ENCODE results near the gene MEGF6. TPM values are rescaled to one million over a fixed set of nuclear protein-coding genes. Genes with fewer than 3 reads are reported as not detected.

Gene MEGF6
- total and polyA plus RNA-seq, 9 of the 15 experiments (the other 6 are each of a cell fraction or from before 2014, with no cell fraction given) = 0.03 to 1.7 (median 0.24) TPM; not detected in 3

- ATAC-seq = peak; percentile 16; the same call in 2 of the 3 replicates
- Histone ChIP-seq H3K27ac (ENCODE audit: extremely low read depth, low read depth, low read length) (no peak overlapping the region), H3K27me3 (ENCODE audit: control insufficient read depth in 2 of 2, insufficient read depth in 2 of 2, low read length in 2 of 2) (peaks cover 9 to 21% of the 10 kb centered on the region in 2 experiments; a peak in 4 of 5 replicates), H4K20me1 (replicated peaks; ENCODE audit: control insufficient read depth, insufficient read depth, low read length) (0 out of 2 replicates have a peak, but pooled peaks cover 7% of the 10 kb centered on the region), H3K79me2 (ENCODE audit: control insufficient read depth, insufficient read depth, low read length) (no peaks in the 10 kb centered on the region), H3K9me3 (replicated peaks; ENCODE audit: control insufficient read depth, insufficient read depth, low read depth, low read length) (no peaks in the 10 kb centered on the region; the same call in 1 of the 2 replicates), H2AFZ (ENCODE audit: low read depth, low read length) (no peak overlapping the region), H3K4me2 (ENCODE audit: insufficient read depth, low read length) (peak overlapping the region; percentile 5; the same call in 1 of the 2 replicates), H3K36me3 (ENCODE audit: control insufficient read depth, insufficient read depth, low read length) (no peaks in the 10 kb centered on the region), H3K4me3 (no peak overlapping the region), H3K9ac (ENCODE audit: insufficient read depth in 1 of 2, low read depth in 2 of 2, low read length in 2 of 2) (no peak overlapping the region), H3K4me1 (replicated peaks in 1 of 2; ENCODE audit: control insufficient read depth in 2 of 2, insufficient read depth in 2 of 2, low read length in 2 of 2) (peaks cover 0 to 8% of the 10 kb centered on the region in 2 experiments; a peak in 3 of 5 replicates), H3K9me1 (ENCODE audit: control insufficient read depth, insufficient read depth, low read length) (no peaks in the 10 kb centered on the region)
- intact Hi-C loops (cut with micrococcal nuclease) = no loop called here
- ChIA-PET CTCF (ENCODE audit: low intra/inter-chr PET ratio) (no interaction called here), POLR2A (interaction anchor here (0.6 kb wide), 1 partner anchor 33 kb away, joined by 4 read pairs; no protein-coding TSS in a partner anchor)
- no peak for TF ChIP-seq TRIM28 (IDR thresholded peaks at IDR 0.05)
- TF ChIP-seq, protein P1, sequence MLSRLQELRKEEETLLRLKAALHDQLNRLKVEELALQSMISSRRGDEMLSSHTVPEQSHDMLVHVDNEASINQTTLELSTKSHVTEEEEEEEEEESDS (CRISPR knock-in tag; IDR thresholded peaks at IDR 0.05) = no peak
- no peak for TF ChIP-seq CAMTA2 (CRISPR knock-in tag; conservative IDR thresholded peaks at IDR 0.05)
- no peak for TF ChIP-seq ESRRA (IDR thresholded peaks at IDR 0.05; ENCODE audit: borderline replicate concordance, low read depth)
- no peak for TF ChIP-seq TAL1 (IDR thresholded peaks at IDR 0.05)
- no peak for TF ChIP-seq ZBTB7A (IDR thresholded peaks at IDR 0.05; ENCODE audit: borderline replicate concordance, control insufficient read depth, low read depth, low read length)
- TF ChIP-seq, protein P2, sequence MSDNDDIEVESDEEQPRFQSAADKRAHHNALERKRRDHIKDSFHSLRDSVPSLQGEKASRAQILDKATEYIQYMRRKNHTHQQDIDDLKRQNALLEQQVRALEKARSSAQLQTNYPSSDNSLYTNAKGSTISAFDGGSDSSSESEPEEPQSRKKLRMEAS (CRISPR knock-in tag; IDR thresholded peaks at IDR 0.05) = no peak
- TF ChIP-seq PTRF (tag; IDR thresholded peaks at IDR 0.05) = no peak
- no peak for TF ChIP-seq CC2D1A (IDR thresholded peaks at IDR 0.05)
- TF ChIP-seq CCNT2 (IDR thresholded peaks at IDR 0.05; ENCODE audit: borderline replicate concordance, extremely low read depth, insufficient read length, low read depth, low read length) = no peak
- TF ChIP-seq SMAD2 (IDR thresholded peaks at IDR 0.05; ENCODE audit: low read depth, low read length) = no peak
- no peak for TF ChIP-seq TEAD1 (CRISPR knock-in tag; IDR thresholded peaks at IDR 0.05)
- no peak for TF ChIP-seq ZNF639 (CRISPR knock-in tag; conservative IDR thresholded peaks at IDR 0.05 in 1 of 2, IDR thresholded peaks at IDR 0.05 in 1 of 2)
- in situ Hi-C loops (cut with MboI) = no loop called here
- no peak for DNase-seq (ENCODE audit: extremely low read depth in 1 of 4, low spot score in 3 of 4)
- WGBS (ENCODE audit: insufficient coverage, low coverage, missing lambda C conversion rate) = 33% methylated on average over 13 of the region's 15 CpGs
- no peak for FAIRE-seq
- BruUV-seq (replicated peaks) = no TSS peak
Observed at GRCh38 chr1:3575993-3576392, 35.3 kb downstream of the MEGF6 start.

All from K562 (cell line).